Neuronal stem cell (in vitro differentiated cells): ENCODE results near the gene RPTN.

Experiments
- DNase-seq: peaks from one replicate; pipeline ENCODE4 v3.0.0-alpha.2; 2013; ENCODE audit warnings: low spot score
- H2AFZ ChIP-seq: one replicate; pipeline ENCODE4 v1.6.1; 2013; ENCODE audit warnings: mild to moderate bottlenecking, low read length, inconsistent platforms
- H2AK5ac ChIP-seq: 2 replicates; pipeline ENCODE4 v1.6.1; 2013; ENCODE audit warnings: low read depth, mild to moderate bottlenecking, inconsistent platforms, low read length, moderate library complexity, mixed read lengths
- H2BK120ac ChIP-seq: 2 replicates; pipeline ENCODE4 v1.6.1; 2013; ENCODE audit warnings: low read depth, mild to moderate bottlenecking, inconsistent platforms, low read length, moderate library complexity, mixed read lengths
- H2BK12ac ChIP-seq: one replicate; pipeline ENCODE4 v1.6.1; 2013; ENCODE audit warnings: low read length, inconsistent platforms
- H2BK15ac ChIP-seq: 2 replicates; pipeline ENCODE4 v1.6.1; 2013; ENCODE audit warnings: mild to moderate bottlenecking, low read length, inconsistent platforms, mixed read lengths
- H2BK5ac ChIP-seq: one replicate; pipeline ENCODE4 v1.6.1; 2013; ENCODE audit warnings: inconsistent platforms, mild to moderate bottlenecking, low read length, moderate library complexity
- H3K14ac ChIP-seq: one replicate; pipeline ENCODE4 v1.6.1; 2013; ENCODE audit warnings: low read length, inconsistent platforms
- H3K18ac ChIP-seq: 2 replicates; pipeline ENCODE4 v1.6.1; 2013; ENCODE audit warnings: low read length, inconsistent platforms
- H3K23ac ChIP-seq: 2 replicates; pipeline ENCODE4 v1.6.1; 2013; ENCODE audit warnings: low read depth, mild to moderate bottlenecking, mixed read lengths, low read length, inconsistent platforms; ENCODE audit not compliant: poor library complexity
- H3K27ac ChIP-seq: replicated peaks from 3 replicates; pipeline ENCODE4 v1.5.1; 2013; ENCODE audit warnings: low read length, inconsistent platforms
- H3K27me3 ChIP-seq, 3 experiments: 2 replicates each; pipeline ENCODE4 v1.6.1; 2013; ENCODE audit warnings: low read length in 3 of 3, mild to moderate bottlenecking in 2 of 3, inconsistent platforms in 1 of 3, low read depth in 1 of 3, mixed read lengths in 1 of 3, moderate library complexity in 1 of 3; ENCODE audit not compliant: control insufficient read depth in 3 of 3, insufficient read depth in 3 of 3
- H3K36me3 ChIP-seq, 2 donors: replicated peaks in 1 of 2; 2 replicates each; pipeline ENCODE4 v1.6.1; 2013; ENCODE audit warnings: low read length in 2 of 2; ENCODE audit not compliant: control insufficient read depth in 2 of 2, insufficient read depth in 2 of 2
- H3K4ac ChIP-seq: 2 replicates; pipeline ENCODE4 v1.6.1; 2013; ENCODE audit warnings: inconsistent platforms, mild to moderate bottlenecking, low read length, moderate library complexity
- H3K4me1 ChIP-seq, 2 donors: 1 replicate in 1 of 2; 2 replicates in 1 of 2; pipeline ENCODE4 v1.6.1; 2013; ENCODE audit warnings: low read length in 2 of 2, low read depth in 1 of 2; ENCODE audit not compliant: control insufficient read depth in 2 of 2, insufficient read depth in 1 of 2
- H3K4me2 ChIP-seq: one replicate; pipeline ENCODE4 v1.6.1; 2013; ENCODE audit warnings: mild to moderate bottlenecking, low read length, inconsistent platforms; ENCODE audit not compliant: insufficient read depth, poor library complexity, severe bottlenecking
- H3K4me3 ChIP-seq, 2 donors: 2 replicates each; pipeline ENCODE4 v1.5.1; 2013; ENCODE audit warnings: low read length in 2 of 2, mild to moderate bottlenecking in 2 of 2, inconsistent platforms in 1 of 2, moderate library complexity in 1 of 2
- H3K79me1 ChIP-seq: one replicate; pipeline ENCODE4 v1.6.1; 2013; ENCODE audit warnings: low read depth, mild to moderate bottlenecking, inconsistent platforms, low read length, moderate library complexity
- H3K9ac ChIP-seq: one replicate; pipeline ENCODE4 v1.6.1; 2013; ENCODE audit warnings: mild to moderate bottlenecking, low read depth, low read length, inconsistent platforms; ENCODE audit not compliant: poor library complexity
- H3K9me3 ChIP-seq, 2 donors: replicated peaks in 1 of 2; 2 replicates each; pipeline versions ENCODE3 to v1.6.1; 2013; ENCODE audit warnings: low read length in 2 of 2, mild to moderate bottlenecking in 2 of 2, inconsistent platforms in 1 of 2, low read depth in 1 of 2, mixed read lengths in 1 of 2, moderate library complexity in 1 of 2; ENCODE audit not compliant: control insufficient read depth in 2 of 2, insufficient read depth in 1 of 2
- H4K8ac ChIP-seq: one replicate; pipeline ENCODE4 v1.6.1; 2013; ENCODE audit warnings: low read depth, mild to moderate bottlenecking, inconsistent platforms, low read length, moderate library complexity
- H4K91ac ChIP-seq: one replicate; pipeline ENCODE4 v1.6.1; 2013; ENCODE audit warnings: low read length, low read depth, mild to moderate bottlenecking, inconsistent platforms; ENCODE audit not compliant: poor library complexity
- WGBS, 2 donors: extraction: QIAGEN DNeasy Blood & Tissue Kit; methylation state at CpG; one replicate each; pipeline ENCODE4 v1.1.7; 2013; ENCODE audit warnings: missing lambda C conversion rate in 2 of 2, mixed read lengths in 1 of 2; ENCODE audit not compliant: insufficient read length in 2 of 2, insufficient replicate concordance in 1 of 2; ENCODE audit errors: extremely low coverage in 2 of 2; 5-methylcytosine and 5-hydroxymethylcytosine counted together

Gene RPTN

DNA sequence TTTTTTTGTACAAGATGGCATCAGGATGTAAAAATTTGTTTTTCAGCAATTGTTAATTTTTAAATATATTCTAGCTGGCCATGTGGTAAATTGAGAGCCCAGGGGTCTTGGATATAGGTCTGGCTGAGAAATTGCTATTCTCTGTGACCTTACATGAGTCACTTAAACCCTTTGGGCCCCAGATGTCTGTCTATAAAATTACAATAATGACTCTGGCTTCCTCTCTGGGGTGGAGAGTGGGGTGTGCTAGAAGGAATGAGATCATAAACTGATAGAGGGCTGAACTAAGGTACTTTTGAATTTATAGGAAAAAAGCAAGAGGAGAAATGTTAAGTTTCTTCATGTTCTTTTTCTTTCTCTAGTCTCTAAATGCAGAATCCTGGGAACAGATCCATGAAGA is 31.4 kb downstream of the RPTN start:
- Histone ChIP-seq H3K9me3 (peaks cover 0 to 10% of the 10 kb centered on the region in 2 donors), H2AK5ac (no peak overlapping the region)

DNA sequence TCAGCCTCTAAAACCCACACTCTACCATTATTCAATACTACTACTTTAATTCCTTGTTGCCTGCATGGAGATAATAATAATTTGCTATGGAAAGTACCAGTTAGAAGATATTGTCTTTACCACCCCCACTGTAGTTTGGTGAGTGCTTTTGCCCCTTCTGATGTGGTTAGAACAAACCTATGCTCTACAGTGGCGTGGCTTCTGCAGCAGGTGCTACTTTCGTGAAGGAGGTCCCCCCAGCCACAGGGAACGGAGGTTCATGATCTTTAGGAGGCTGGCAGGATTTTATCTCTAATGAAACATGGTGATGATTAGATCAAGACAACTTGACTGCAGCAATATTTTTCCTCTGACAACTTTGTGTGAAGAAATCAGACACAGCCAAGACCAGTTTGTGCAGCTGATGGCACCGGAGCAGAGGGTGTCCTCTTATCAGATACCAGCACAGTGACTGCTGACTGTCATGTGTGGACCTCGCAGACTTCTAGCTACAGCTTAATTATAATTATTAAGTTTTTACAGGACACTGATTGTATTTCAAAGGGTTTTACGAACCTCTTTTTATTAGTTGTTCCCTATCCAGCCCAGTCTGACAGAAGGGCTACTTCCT is 33.1 kb downstream of the RPTN start:
- Histone ChIP-seq H3K18ac (no peak overlapping the region), H4K8ac (no peak overlapping the region), H3K27ac (no peak overlapping the region), H3K23ac (no peak overlapping the region), H4K91ac (no peak overlapping the region), H2BK120ac (no peak overlapping the region), H3K14ac (no peak overlapping the region), H2BK12ac (no peak overlapping the region), H3K36me3 (no peaks in the 10 kb centered on the region), H2AK5ac (no peak overlapping the region), H3K9me3 (peaks cover 0 to 8% of the 10 kb centered on the region in 2 donors), H3K79me1 (no peaks in the 10 kb centered on the region), H3K27me3 (peaks cover 0 to 8% (median 0%) of the 10 kb centered on the region in 3 experiments), H3K4me2 (no peak overlapping the region), H3K9ac (no peak overlapping the region), H2BK5ac (no peak overlapping the region), H3K4me3 (no peak overlapping the region), H3K4ac (no peak overlapping the region), H3K4me1 (no peaks in the 10 kb centered on the region), H2AFZ (no peak overlapping the region), H2BK15ac (no peak overlapping the region)
- no CpG with 5 or more reads among the region's 6 CpGs for WGBS, 2 donors
- no peak for DNase-seq

More for the DNA sequence above, 31.4 kb downstream of the RPTN start:
- Histone ChIP-seq H3K4ac (no peak overlapping the region), H3K79me1 (no peaks in the 10 kb centered on the region), H3K14ac (no peak overlapping the region), H3K4me3 (no peak overlapping the region), H3K9ac (no peak overlapping the region), H3K4me1 (no peaks in the 10 kb centered on the region), H4K91ac (no peak overlapping the region), H2BK12ac (no peak overlapping the region), H3K23ac (no peak overlapping the region), H3K4me2 (no peak overlapping the region), H4K8ac (no peak overlapping the region), H3K27me3 (peaks cover 0 to 8% (median 0%) of the 10 kb centered on the region in 3 experiments), H2BK15ac (no peak overlapping the region), H2AFZ (no peak overlapping the region), H3K18ac (no peak overlapping the region), H3K36me3 (no peaks in the 10 kb centered on the region), H2BK5ac (no peak overlapping the region), H2BK120ac (no peak overlapping the region), H3K27ac (no peak overlapping the region)
- no peak for DNase-seq

DNA sequence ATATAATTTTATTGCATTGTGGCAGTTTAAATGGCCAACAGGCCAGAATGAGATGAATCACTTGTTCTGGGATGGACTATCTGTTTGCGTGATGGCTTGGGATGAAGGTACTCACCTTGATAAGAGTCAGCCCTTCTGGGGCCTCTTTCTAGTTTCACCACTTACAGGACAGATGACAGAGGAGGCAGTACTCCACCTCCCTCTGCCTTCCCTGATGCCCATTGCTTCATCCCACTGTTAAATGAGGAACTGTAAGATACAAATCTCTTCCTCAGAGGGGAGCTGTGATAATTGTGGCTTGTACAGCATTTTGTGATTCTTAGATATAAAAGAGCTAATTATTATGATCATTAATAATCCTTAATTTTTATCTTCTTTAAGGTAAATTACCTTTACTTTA is 40.1 kb downstream of the RPTN start:
- Histone ChIP-seq H4K8ac (no peak overlapping the region), H2BK120ac (no peak overlapping the region), H3K4me3 (no peak overlapping the region), H4K91ac (no peak overlapping the region), H2AK5ac (no peak overlapping the region), H3K4me1 (no peaks in the 10 kb centered on the region), H2BK15ac (no peak overlapping the region), H3K18ac (no peak overlapping the region), H2AFZ (no peak overlapping the region), H3K4ac (no peak overlapping the region), H3K36me3 (no peaks in the 10 kb centered on the region), H3K4me2 (no peak overlapping the region), H3K23ac (no peak overlapping the region), H2BK12ac (no peak overlapping the region), H3K9me3 (peaks cover 0 to 5% of the 10 kb centered on the region in 2 donors), H3K9ac (no peak overlapping the region), H3K14ac (no peak overlapping the region), H3K27me3 (peaks cover 0 to 9% (median 5%) of the 10 kb centered on the region in 3 experiments), H2BK5ac (no peak overlapping the region), H3K79me1 (no peaks in the 10 kb centered on the region), H3K27ac (no peak overlapping the region)
- no peak for DNase-seq
- WGBS, 2 donors, result no CpG with 5 or more reads among the region's 1 CpG

DNA sequence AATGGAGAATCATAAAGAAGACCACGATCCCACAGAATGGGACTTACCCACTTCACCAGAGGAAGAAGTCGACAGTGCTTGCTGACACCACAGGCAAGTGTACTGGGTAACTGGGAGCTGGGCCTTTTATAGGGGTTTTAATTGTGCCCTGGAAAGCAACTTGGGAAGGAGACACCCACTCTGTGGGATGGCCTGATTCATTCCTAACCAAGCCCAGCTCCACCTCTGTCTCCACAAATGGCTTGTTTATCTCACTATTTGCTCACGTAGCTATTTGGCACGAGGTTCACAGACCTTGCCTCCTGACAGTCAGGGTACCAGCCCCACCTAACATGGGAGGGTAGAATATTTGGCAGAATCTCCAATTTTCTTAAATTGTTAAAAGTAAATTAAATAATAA is 43.7 kb downstream of the RPTN start, which contains the start of gene TCHH:
Gene TCHH (minus strand): TSS at position 101 of the 400 bp plus-strand sequence. CDS start 1,364 bp downstream, outside the sequence.
- H3K4me3 ChIP-seq, result no peak within 1 kb of the TSS
- H3K4me1 ChIP-seq, result peaks cover 0 to 14% of the 10 kb centered on the region in 2 donors
- WGBS, 2 donors, result no CpG with 5 or more reads among the region's 4 CpGs
- H3K27me3 ChIP-seq, result peaks cover 19 to 39% (median 34%) of the 10 kb centered on the region in 3 experiments
- no peak within 1 kb of the TSS for H2BK15ac ChIP-seq
- H3K9me3 ChIP-seq, result peaks cover 0 to 23% of the 10 kb centered on the region in 2 donors
- H2BK5ac ChIP-seq, result no peak within 1 kb of the TSS
- no peak within 1 kb of the TSS for H3K23ac ChIP-seq
- no peak within 1 kb of the TSS for H2AFZ ChIP-seq
- no peaks in the 10 kb centered on the region for H3K36me3 ChIP-seq
- no peak within 1 kb of the TSS for H3K4ac ChIP-seq
- H3K14ac ChIP-seq, result no peak within 1 kb of the TSS
- DNase-seq, result no peak
- no peak within 1 kb of the TSS for H4K91ac ChIP-seq
- no peak within 1 kb of the TSS for H2AK5ac ChIP-seq
- no peak within 1 kb of the TSS for H3K27ac ChIP-seq
- no peak within 1 kb of the TSS for H4K8ac ChIP-seq
- H3K4me2 ChIP-seq, result no peak within 1 kb of the TSS
- peaks cover 2% of the 10 kb centered on the region for H3K79me1 ChIP-seq
- no peak within 1 kb of the TSS for H3K9ac ChIP-seq
- no peak within 1 kb of the TSS for H3K18ac ChIP-seq
- no peak within 1 kb of the TSS for H2BK12ac ChIP-seq
- no peak within 1 kb of the TSS for H2BK120ac ChIP-seq
